Osteoblast (primary cell): ENCODE measurements around the gene DNAJC10. TPM values are rescaled to one million over a fixed set of nuclear protein-coding genes. Genes with fewer than 3 reads are reported as not detected.
"Not testable (repeated sequence)": the region's sequence is repeated elsewhere in the genome, so short reads cannot be mapped to it uniquely, and the experiment has no call there.

Experiments used
- DNase-seq: peaks from one replicate; pipeline ENCODE4 v3.0.0; 2011; ENCODE audit warnings: low spot score, mixed read lengths; ENCODE audit not compliant: insufficient read length; ENCODE audit errors: missing footprints
- H2AFZ ChIP-seq: 2 replicates; pipeline ENCODE4 v1.6.0; 2011; ENCODE audit warnings: mild to moderate bottlenecking, low read length
- H3K27ac ChIP-seq: 2 replicates; pipeline ENCODE4 v1.5.1; 2011; ENCODE audit warnings: mild to moderate bottlenecking, low read depth, low read length, moderate library complexity
- H3K27me3 ChIP-seq: 2 replicates; pipeline ENCODE4 v1.6.0; 2012; ENCODE audit warnings: mild to moderate bottlenecking, control low read depth, inconsistent platforms, low read length, moderate library complexity; ENCODE audit not compliant: insufficient read depth
- H3K36me3 ChIP-seq: 2 replicates; pipeline ENCODE4 v1.5.1; 2011; ENCODE audit warnings: mild to moderate bottlenecking, low read length, control low read depth, moderate library complexity; ENCODE audit not compliant: insufficient read depth
- H3K4me1 ChIP-seq: 2 replicates; pipeline ENCODE4 v1.5.1; 2011; ENCODE audit warnings: mild to moderate bottlenecking, low read length, control low read depth, moderate library complexity; ENCODE audit not compliant: insufficient read depth
- H3K4me2 ChIP-seq: 2 replicates; pipeline ENCODE4 v1.6.0; 2011; ENCODE audit warnings: mild to moderate bottlenecking, low read length; ENCODE audit not compliant: insufficient read depth
- H3K4me3 ChIP-seq: fragments of 200-600 bp; sonication (generic); 3 replicates; pipeline ENCODE4 v1.5.1; 2012; ENCODE audit warnings: mild to moderate bottlenecking, low read length, inconsistent platforms; ENCODE audit not compliant: insufficient read depth
- H3K79me2 ChIP-seq: 2 replicates; pipeline ENCODE4 v1.6.0; 2012; ENCODE audit warnings: mild to moderate bottlenecking, low read length, control low read depth, inconsistent platforms; ENCODE audit not compliant: insufficient read depth
- H3K9me3 ChIP-seq: 2 replicates; pipeline ENCODE4 v1.5.1; 2011; ENCODE audit warnings: low read depth, low read length, control low read depth
- H4K20me1 ChIP-seq: 2 replicates; pipeline ENCODE4 v1.6.0; 2012; ENCODE audit warnings: mild to moderate bottlenecking, low read length, control low read depth; ENCODE audit not compliant: insufficient read depth
- total RNA-seq: library from RNA; depleted of rRNA; stranded (reverse); fragments of >200 nt; gene quantifications from 2 replicates; pipeline ENCODE4 v1.2.3, GENCODE V29; 2012
- TF ChIP-seq, protein P1 (sequence below): IDR thresholded peaks from 2 replicates; pipeline ENCODE4 v1.5.1; 2011; ENCODE audit warnings: mild to moderate bottlenecking, low read depth, low read length, moderate library complexity; ENCODE audit errors: extremely low read depth

The DNAJC10 gene
- total RNA-seq, 1 donor = 112 TPM

DNA sequence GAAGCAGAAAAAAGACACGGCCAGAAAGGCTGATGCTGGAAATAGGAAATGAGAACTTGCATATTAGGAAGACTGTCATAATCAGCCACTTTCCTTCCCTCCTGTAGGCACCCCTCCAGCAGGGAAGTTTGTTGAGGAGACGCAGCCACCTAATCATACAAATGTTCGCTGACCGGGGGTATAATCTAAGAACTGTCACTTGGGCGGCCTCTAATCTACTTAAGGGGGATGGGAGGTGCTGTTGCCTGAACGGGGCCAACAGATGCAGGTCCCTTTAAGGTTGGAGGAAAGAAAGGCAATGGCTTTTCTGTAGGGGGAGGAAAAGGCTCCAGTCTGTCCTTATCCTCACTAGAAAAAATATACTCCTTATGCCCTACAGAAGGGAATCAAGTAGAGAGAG is 50.6 kb downstream of the DNAJC10 start:
- H2AFZ ChIP-seq = no peak overlapping the region
- no peak overlapping the region for H3K4me3 ChIP-seq
- no peak for DNase-seq
- H3K27me3 ChIP-seq = no peaks in the 10 kb centered on the region
- H3K4me2 ChIP-seq = no peak overlapping the region
- no peaks in the 10 kb centered on the region for H3K9me3 ChIP-seq
- H3K4me1 ChIP-seq = peaks cover 7% of the 10 kb centered on the region
- H4K20me1 ChIP-seq = no peaks in the 10 kb centered on the region
- H3K79me2 ChIP-seq = peaks cover 4% of the 10 kb centered on the region
- TF ChIP-seq, protein P1, sequence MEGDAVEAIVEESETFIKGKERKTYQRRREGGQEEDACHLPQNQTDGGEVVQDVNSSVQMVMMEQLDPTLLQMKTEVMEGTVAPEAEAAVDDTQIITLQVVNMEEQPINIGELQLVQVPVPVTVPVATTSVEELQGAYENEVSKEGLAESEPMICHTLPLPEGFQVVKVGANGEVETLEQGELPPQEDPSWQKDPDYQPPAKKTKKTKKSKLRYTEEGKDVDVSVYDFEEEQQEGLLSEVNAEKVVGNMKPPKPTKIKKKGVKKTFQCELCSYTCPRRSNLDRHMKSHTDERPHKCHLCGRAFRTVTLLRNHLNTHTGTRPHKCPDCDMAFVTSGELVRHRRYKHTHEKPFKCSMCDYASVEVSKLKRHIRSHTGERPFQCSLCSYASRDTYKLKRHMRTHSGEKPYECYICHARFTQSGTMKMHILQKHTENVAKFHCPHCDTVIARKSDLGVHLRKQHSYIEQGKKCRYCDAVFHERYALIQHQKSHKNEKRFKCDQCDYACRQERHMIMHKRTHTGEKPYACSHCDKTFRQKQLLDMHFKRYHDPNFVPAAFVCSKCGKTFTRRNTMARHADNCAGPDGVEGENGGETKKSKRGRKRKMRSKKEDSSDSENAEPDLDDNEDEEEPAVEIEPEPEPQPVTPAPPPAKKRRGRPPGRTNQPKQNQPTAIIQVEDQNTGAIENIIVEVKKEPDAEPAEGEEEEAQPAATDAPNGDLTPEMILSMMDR = no peak
- no peak overlapping the region for H3K27ac ChIP-seq
- peaks cover 39% of the 10 kb centered on the region for H3K36me3 ChIP-seq

DNA sequence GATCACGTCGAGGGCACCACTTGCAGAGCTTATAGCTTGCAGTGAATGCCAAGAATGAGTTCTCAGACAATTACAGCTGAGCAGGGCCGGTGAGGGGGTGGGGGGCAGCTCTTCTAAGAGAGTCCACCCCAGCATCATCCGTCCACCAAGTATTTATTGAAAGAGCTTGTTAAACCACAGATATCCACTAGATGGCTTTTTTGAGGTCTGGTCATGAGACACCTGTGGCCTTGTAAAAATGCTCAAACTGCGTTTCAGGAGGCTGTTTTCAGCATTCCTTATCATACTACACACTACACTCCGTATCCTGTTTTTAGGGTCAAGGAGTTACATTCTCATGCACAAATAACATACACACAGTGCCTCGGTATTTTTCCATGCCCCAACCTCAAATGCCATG is 51.5 kb downstream of the DNAJC10 start:
- Histone ChIP-seq H2AFZ (no peak overlapping the region), H3K9me3 (no peaks in the 10 kb centered on the region)
- no peak for DNase-seq

DNA sequence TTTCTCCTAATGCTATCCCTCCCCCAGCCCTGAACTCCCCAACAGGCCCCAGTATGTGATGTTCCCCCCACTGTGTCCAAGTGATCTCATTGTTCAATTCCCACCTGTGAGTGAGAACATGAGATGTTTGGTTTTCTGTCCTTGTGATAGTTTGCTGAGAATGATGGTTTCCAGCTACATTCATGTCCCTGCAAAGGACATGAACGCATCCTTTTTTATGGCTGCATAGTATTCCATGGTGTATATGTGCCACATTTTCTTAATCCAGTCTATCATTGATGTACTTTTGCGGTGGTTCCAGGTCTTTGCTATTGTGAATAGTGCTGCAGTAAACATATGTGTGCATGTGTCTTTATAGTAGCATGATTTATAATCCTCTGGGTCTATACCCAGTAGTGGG is 52.9 kb downstream of the DNAJC10 start:
- not testable (repeated sequence) for H3K79me2 ChIP-seq, H2AFZ ChIP-seq, H3K27me3 ChIP-seq, H3K4me2 ChIP-seq, H3K4me1 ChIP-seq, H3K4me3 ChIP-seq, H3K27ac ChIP-seq, H4K20me1 ChIP-seq, DNase-seq, H3K9me3 ChIP-seq
- H3K36me3 ChIP-seq = peaks cover 31% of the 10 kb centered on the region

More for the DNA sequence above, 51.5 kb downstream of the DNAJC10 start:
- no peaks in the 10 kb centered on the region for H3K4me1 ChIP-seq
- TF ChIP-seq, protein P1 = peak; percentile 43
- H3K27me3 ChIP-seq = no peaks in the 10 kb centered on the region
- peaks cover 39% of the 10 kb centered on the region for H3K36me3 ChIP-seq
- no peaks in the 10 kb centered on the region for H4K20me1 ChIP-seq
- H3K79me2 ChIP-seq = peaks cover 6% of the 10 kb centered on the region
- no peak overlapping the region for H3K4me2 ChIP-seq
- H3K4me3 ChIP-seq = no peak overlapping the region
- no peak overlapping the region for H3K27ac ChIP-seq

DNA sequence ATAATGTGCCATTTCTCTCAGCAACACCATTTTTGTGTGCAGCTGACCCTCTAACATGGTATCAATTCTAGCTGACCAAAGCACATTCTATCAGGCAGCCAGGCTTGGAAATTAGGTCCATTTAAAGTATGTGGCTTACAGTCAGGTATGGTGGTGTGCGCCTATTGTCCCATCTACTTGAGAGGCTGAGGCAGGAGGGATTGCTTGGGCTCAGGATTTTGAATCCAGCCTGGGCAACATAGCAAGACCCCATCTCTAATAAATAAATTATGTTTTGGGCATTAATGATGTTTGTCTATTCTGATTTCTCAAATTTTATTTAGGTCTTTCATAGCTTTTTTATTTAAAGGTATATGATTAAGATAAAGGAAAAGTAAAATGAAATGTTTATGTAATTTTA is 63.3 kb downstream of the DNAJC10 start:
- no peak for DNase-seq
- H3K27me3 ChIP-seq = no peaks in the 10 kb centered on the region
- H3K4me3 ChIP-seq = no peak overlapping the region
- H4K20me1 ChIP-seq = no peaks in the 10 kb centered on the region
- no peak overlapping the region for H3K27ac ChIP-seq
- no peaks in the 10 kb centered on the region for H3K79me2 ChIP-seq
- peaks cover 12% of the 10 kb centered on the region for H3K36me3 ChIP-seq
- no peak overlapping the region for H3K4me2 ChIP-seq
- no peak overlapping the region for H2AFZ ChIP-seq
- H3K4me1 ChIP-seq = no peaks in the 10 kb centered on the region
- TF ChIP-seq, protein P1 = no peak
- no peaks in the 10 kb centered on the region for H3K9me3 ChIP-seq

DNA sequence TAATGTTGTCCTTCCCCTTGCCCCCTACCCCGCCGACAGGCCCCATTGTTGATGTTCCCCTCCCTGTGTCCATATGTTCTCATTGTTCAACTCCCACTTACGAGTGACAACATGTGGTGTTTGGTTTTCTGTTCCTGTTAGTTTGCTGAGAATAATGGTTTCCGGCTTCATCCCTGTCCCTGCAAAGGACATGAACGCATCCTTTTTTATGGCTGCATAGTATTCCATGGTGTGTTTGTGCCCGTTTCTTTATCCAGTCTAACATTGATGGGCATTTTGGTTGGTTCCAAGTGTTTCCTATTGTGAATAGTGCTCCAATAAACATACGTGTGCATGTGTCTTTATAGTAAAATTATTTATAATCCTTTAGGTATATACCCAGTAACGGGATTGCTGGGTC is 65.0 kb downstream of the DNAJC10 start:
- H3K27ac ChIP-seq, H3K4me3 ChIP-seq, H2AFZ ChIP-seq, H3K27me3 ChIP-seq, H4K20me1 ChIP-seq, H3K4me1 ChIP-seq, H3K4me2 ChIP-seq, H3K9me3 ChIP-seq, DNase-seq, H3K79me2 ChIP-seq: not testable (repeated sequence)
- H3K36me3 ChIP-seq = peaks cover 12% of the 10 kb centered on the region

DNA sequence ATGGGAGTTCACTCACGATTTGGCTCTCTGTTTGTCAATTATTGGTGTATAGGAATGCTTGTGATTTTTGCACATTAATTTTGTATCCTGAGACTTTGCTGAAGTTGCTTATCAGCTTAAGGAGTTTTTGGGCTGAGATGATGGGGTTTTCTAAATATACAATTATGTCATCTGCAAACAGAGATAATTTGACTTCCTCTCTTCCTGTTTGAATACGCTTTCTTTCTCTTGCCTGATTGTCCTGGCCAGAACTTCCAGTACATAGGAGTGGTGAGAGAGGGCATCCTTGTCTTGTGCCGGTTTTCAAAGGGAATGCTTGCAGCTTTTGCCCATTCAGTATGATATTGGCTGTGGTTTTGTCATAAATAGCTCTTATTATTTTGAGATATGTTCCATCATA is 66.6 kb downstream of the DNAJC10 start:
- H3K4me2 ChIP-seq, H4K20me1 ChIP-seq, H3K79me2 ChIP-seq, H3K9me3 ChIP-seq, H2AFZ ChIP-seq, DNase-seq, H3K4me3 ChIP-seq, H3K27me3 ChIP-seq, H3K27ac ChIP-seq, H3K4me1 ChIP-seq: not testable (repeated sequence)
- H3K36me3 ChIP-seq = peaks cover 11% of the 10 kb centered on the region
